Mesenteric fat pad (tissue), 1 donor: ENCODE data around the gene TM4SF4. TPM values are rescaled to one million over a fixed set of nuclear protein-coding genes. Genes with fewer than 3 reads are reported as not detected.

Experiments
- DNase-seq: peaks from one replicate; pipeline ENCODE4 v3.0.0-alpha.2; 2020; ENCODE audit warnings: low spot score
- total RNA-seq: library from RNA; stranded (reverse); fragmentation: NEBNext Ultra II Directional; extraction: Animal tissue kit (Norgen Biotek cat#: 25700); gene quantifications from one replicate; pipeline ENCODE4 v1.2.1, GENCODE V29; 2021
- donor health status: DM: yes; HTN: yes; CAD: no.

Gene TM4SF4
- total RNA-seq, 1 donor from 2014 or later, result 1.7 TPM

DNA sequence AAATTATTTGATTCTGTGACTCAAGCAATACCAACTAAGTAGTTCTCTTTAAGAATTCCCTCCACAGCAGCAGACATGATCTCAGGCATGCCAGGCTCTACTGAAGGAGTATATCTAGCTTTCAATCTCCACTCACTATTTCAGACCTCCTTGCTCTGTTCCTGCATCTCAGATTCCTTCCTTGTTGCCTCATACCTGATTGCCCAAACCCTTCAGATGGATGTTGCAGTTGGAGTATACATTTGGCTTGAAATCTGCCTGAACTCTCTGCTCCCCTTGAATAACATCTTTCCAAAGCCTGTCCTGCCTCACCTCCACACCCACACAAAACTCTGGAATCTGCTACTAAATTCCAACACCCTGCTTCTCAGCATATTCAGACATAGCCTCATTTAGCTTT is 19.8 kb upstream of the TM4SF4 start:
- no peak for DNase-seq

DNA sequence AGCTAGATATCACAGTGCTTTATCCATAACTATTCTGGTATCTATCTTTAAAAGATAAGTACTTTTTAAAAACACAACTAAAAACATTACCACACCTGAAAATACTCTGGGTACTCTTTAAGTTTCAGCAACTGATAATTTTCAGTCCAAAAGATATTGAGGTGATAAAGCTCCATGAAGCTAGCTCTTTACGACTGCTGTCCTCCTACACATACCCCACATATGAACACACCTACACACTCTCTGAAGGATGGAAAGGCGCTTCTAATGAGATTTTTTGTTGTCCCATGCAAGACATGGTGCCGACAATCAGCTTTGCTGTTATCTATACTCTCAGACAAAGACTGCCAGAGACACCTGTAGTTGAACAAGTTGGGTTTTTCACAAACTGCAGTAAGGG is 19.1 kb upstream of the TM4SF4 start:
- DNase-seq, result no peak

DNA sequence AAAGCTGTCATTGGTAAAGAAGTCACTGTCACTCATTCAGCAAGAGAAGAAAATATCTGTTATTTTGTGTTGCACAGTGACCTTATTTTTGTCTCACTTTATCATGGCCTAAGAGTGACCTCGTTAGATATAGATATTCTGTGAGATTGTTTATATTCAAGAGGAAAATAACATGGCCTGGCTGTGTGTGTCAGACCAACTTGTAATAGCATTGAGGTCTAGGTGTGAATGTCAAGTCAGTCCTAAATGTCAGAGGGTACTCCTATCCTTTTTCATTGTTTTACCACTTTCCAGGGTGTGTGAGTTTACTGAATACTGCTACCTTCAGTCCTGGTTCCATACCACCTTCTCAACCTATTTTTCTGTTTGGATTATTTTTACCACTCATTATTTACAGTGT is 18.5 kb upstream of the TM4SF4 start:
- DNase-seq, result no peak

DNA sequence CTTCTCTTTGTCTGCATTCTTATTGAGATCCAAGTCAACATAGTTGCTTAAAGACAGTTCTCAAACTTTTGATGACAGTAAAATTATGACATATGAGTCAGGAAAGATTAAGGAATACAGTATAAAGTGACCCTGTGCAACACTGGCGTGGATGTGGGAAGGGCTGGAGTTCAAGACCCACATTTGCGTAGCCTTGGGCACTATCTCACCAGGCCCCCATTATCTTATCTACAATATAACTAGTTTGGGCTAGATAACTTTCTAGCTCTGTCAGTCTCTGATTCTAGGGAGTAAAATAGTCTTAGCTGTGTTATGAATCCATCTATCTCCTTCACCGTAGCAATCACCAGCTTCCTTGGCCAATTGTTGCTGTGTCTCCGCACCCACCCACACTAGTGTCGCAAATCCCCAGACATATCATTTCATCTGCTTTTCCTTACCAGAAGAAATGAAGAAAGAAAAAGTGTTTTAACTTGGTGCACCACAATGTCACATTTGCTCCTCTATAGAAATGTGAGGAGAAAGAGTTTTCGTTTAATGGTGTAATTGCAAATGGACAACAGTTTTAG is 14.9 kb upstream of the TM4SF4 start:
- DNase-seq, result no peak

DNA sequence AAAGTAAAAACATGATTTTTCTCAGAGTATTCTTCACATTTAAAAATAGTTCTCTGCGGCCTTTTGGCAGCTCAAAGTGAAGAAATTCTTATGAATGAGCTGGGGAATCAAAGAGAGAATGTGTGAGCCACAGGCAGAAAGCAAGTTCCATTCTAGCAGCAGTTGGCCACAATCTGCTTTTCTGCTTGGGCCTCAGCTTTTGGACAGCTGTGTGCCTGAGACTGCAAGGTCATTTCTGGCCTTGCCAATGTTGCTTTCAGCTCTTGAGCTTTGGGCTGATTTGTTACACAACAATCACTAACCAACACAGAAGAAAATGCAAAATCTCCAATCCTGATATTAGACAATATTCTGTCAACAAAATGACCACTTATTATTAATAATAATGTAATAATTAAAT is 14.4 kb upstream of the TM4SF4 start:
- no peak for DNase-seq

DNA sequence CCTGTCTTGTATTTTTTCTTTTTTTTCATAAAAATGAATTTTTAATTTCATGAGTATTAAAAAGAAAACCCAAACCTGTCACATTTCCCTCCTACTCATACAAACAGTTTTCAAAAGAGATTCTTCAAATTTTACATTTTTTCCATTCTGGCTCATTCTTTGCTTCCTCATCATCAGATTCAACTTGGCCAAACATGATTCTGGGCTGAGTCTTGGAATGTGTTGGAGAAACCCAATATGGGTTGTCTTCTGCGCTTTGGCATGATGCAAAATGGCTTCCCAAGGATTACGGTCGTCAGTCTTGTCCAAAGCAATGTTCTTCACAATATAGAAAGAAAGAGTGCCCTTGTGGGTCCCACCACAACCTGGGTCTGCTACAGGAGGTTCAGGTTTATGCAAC is 12.4 kb upstream of the TM4SF4 start:
- DNase-seq, result no peak

DNA sequence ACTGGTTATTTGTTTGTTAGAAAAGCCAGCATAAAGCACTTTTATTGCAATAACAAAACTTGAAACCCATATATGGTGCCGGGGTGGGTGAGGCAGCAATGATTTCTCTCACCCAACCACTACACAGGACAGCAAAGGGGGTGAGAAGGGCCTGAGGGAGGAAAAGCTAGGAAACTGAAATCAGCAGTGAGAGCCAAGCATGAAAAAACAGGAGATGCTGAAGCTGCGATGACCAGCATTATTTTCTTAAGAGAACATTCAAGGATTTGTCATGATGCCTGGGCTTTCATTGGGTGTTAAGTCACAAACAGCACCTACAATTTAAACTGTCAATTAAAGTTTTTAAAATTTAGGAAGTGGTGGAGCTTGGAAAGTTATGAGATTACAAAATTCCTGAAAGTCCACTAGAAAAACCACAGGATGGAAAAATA is 11.9 kb upstream of the TM4SF4 start:
- DNase-seq, result no peak

DNA sequence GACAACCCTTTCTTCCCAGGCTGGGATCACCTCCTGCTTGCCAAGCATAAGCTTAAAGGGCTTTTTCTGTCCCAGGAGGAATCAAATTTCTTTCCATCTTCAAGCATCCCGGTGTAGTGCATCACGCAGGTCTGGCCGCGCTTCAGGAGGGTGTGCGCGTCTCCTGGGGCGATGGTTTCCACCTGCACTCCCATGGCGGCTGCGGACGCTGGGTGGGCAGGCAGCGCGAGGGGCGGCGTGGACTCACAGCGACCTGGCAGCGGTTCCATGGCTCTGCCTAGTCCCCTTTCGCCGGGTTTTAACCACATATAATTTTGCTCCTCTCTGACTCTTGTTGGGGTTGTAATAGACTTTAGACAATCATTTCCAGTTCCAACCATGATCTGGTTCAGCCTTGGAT is 10.6 kb upstream of the TM4SF4 start:
- no peak for DNase-seq

DNA sequence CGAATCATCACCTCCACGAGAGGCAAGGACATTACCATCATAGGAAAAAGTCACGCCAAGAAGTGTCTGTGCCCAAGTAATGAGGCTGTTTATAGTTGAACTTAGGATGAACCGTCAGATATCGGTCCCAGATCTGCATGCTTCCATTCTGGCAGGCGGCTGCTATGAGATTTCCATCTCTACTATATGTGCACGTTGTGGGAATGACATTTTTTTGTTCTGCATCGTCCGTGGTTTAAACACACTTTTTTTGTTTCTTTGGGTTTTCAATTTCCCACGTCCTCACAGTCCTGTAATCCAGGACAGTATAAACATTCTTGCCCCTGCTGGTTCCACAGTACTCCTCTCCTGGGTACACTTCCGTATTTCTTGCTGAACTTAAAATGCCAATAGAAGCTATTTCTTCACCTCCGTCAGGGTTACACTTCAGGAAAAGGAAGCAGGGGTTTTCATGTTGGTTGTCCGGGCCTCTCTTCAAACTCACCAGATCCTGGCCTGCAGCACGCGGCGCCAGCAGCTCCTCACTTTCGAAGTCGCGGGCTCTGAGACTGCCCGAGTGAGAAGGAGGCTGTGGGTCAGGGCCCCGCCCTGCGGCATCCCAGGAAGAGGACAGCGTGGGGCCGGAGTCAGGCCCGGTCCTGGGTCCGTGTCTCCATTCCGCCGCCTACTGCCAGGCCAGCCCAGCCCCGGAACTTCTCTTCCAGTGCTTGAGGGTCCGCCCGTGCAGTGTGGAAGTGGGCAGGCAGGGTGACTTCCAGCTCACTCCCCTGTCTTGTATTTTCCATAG is 9.8 kb upstream of the TM4SF4 start:
- DNase-seq, result no peak

DNA sequence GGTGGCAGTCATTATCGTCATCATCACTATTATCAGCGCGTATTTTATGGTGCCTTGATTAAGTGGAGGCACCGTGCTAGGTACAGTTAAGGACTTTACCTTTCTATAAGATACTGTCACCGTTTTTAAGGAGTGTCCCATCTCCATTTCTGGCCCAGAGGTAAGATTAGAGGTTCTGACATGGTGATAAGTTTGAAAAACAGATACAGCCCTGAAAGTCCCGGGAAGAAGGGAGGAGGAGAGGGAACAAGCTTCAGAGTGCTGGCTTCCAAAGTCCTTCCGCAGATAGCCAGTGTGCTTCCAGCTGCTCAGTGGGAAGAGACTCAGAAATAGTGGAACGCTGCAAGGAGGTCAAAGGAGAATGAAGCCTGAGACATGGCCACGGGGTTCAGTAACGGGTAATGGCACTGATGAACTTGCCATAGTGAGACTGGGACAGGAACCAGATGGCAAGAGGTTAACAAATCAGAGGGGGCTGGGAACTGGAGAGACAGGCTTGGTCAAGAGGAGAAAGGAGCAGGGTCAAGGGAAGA is 9.1 kb upstream of the TM4SF4 start:
- DNase-seq, result no peak

DNA sequence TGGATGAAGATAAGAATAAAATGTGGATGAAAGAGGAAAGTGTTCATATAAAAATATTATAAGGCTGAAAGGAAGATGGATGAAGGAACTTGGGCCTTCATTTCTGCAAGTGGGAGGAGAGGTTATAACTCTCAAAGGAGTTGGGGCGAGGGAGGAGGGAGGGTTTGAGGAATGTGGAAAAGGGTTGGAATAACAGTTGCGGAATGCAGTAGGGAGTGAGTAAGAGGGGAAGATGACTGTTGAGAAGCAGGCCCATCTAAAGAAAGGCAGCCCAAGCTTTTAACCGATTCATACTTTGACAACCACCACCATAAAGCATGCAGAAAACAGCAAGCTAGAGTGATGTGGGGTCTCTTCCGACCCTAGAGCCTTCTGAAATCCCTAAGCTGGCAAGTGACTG is 8.3 kb upstream of the TM4SF4 start:
- DNase-seq, result no peak

DNA sequence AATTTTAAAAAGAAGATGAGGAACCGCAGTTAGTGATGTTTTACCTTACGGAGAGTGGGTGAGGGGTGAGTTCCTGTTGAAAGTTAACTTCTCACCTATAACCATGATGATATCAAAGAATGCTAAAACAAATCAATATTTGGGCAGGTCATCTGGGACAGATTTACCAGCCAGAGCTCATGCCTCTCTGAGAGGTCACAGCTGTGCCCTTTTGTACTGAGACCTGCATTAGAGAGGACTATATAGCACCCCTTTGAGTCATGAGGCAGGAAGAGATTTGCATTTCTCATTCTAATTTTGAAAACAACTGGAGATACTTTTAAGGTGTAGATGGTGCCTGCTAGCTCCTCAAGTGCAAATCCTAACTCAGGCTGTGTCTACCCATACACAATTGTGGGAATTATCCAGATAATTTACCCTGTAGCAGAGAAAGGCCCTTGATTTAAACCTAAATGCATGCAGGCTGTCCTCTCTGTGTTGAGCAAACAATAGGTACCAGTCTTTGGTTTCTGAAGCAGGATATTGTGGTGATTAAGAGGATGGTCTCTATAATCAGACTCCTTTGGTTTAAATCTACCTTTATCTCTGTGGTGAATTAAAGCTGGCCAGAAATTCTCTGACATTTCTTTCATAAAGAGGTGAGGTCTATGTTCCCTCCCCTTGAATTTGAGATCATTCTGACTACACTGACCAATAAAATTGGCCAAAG is 5.8 kb upstream of the TM4SF4 start:
- no peak for DNase-seq

DNA sequence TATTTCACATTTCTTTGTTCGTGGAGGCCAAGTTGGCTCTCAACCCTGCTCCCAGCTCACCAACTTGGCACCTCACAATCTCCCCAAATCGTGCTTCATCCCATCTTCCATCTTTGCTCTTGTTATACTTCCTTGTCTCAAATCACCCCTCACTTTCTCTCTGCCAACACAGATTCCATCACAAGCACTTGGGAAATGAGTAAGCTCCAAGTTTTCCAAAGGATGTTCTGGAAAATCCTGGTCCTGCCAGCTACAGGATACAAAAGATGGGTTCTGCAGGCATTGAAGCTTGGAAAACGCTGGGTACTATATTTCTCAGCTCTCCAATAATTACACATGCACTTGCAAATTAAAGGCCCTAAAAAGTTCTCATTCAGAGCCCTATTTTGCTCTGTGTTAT is 4.1 kb upstream of the TM4SF4 start:
- no peak for DNase-seq

DNA sequence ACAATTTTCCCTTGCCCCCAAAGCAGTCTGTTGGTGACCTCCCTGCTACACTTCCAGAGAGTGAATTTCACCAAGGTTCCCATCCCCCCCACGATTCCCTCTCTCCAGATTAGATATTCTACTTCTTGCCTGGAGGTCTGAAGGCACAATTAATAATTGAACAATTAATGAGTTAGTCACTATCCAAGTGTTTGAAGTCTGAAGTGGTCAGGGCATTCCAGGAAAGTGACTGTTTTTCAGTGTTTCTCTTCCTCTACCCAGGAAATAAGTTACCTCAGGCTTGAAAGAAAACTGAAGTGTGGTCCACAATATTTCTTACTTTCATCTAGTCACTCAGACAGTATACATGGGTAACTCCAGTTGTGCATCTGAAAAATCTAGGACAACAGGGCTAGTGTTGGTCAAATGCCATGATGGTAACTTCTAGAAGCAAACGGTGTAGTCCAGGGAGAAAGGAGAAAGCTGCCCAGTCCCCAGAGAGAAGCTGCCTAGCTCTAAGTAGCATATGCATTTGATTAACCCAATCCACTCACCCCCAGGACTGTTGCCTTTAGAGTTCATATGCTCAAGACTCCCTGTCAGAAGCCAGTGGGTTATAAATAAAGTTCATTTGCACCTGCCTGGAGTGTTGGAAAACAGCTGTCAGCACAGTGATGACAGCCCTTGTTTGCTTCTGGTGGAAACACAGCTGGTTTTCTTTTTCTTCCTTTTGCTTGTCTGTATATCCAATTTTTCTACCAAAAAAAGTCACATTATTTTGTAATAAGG is 2.3 kb upstream of the TM4SF4 start:
- DNase-seq, result no peak

DNA sequence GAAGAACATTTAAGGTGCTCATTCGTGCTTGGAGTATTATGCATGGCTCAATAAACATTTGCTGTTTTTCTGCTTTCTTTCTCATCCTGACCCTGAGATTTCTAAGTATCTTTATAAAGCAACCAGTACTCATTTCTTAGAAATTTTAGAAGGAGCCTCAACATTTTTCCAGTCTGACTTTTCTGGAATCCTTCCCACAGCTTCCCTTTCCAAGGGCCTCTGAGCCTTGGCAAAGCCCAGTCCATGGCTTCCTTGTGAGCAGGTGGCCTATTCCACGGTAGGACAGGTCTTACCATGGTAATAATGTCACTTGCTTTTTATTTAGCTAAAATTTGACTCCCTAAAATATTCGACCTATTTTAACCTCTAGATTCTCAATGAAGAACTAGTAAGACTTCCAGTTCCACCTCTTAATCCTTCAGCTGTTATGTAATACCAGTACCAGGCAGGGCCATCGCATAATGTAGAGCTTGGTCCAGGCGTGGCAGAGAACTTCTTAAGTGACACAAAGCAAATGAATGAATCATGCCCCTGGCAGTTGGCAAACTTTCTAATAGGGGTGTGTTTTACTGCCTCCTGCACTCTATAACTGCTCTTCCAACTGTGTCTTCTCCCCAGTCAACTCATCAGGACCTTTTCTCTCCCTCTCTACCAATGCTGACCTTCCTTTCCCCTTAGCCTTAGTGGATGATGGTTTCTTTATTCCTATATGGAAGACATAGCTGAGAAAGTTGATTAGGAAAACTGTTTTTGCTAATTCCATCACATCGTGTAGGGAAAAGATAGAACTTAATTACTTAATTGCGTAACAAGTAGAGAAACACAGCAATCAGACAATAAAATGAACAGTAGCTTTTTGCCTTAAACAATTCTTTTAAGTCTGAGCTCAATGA is 894 bp upstream of the TM4SF4 start:
- DNase-seq, result no peak

DNA sequence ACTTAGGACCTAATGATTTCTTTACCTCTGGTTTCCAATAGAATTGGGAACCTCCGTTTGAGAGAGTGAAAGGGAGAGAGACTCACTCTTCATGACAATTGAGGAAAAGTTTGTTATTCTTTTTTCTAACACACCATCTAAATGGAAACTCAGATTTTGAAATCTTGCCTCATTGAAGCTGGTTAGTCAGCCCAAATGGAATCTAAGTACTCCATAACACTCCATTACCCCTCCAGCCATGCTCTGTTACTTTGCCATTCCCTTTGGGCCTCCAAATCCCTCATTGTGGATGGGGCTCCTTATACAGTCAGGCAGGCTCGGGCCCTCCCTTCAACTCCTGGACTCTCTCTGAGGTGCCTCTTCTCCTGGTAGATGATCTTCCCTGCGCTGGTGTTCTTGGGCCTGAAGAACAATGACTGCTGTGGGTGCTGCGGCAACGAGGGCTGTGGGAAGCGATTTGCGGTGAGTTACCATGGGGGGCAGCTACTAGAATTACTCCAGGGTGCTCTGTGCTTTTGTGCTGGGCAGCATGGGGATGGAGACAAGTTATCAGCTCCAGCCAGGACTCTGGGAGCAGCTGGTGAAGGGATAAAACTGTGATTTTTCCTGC is 1.1 kb downstream of the TM4SF4 start:
- DNase-seq, result no peak

DNA sequence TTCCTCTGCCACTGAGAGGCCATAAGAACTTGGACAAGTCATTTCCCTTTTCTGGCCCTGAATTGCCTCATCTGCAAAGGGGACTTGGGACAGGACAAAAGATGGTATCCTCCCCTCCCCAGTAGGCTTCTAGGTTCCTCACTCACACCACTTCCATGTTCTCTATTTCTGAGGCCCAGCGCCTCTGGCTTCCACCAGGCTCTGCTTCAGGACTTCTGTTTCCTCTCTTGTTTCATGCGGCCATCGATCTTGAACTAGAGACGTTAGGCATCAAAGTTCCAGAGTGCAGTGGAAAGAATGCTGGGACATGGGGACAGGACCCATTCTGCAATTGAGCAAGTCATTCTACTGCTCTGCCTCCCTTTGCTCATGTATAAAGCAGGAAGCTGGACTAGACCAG is 1.7 kb downstream of the TM4SF4 start:
- DNase-seq, result no peak

DNA sequence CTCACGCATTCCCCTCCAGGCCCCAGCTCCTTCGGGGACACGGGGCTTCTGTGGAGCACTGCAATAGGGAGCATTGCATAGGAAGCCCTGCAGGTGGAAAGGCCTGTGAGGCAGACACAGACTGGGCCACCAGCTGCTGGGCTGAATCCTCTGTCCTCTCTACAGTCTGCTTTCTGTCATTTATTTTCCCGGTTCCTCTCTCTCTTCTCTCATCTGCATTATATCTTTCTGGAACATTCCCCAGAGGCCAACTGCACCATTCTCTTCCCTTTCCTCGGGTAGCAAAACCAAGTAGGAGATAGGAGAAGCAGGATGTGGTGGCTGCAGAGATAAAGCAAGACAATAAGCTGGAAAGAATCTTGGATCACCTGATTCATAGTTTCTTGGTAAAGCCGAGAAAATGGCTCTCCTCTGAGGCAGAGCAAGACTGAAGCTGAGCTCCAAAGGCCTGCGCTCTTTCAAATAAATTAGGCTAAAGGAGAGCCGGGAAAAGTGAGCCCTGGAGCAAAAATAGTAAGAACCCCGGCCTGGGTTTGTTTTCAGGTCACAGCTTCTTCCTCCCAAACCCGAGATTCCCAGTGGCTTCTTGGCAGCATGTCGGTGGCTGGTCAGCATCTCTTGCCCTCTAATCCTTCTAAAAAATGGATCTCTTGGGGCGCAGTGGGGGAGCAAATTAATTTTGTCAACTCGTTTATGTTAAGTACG is 5.3 kb downstream of the TM4SF4 start:
- no peak for DNase-seq

DNA sequence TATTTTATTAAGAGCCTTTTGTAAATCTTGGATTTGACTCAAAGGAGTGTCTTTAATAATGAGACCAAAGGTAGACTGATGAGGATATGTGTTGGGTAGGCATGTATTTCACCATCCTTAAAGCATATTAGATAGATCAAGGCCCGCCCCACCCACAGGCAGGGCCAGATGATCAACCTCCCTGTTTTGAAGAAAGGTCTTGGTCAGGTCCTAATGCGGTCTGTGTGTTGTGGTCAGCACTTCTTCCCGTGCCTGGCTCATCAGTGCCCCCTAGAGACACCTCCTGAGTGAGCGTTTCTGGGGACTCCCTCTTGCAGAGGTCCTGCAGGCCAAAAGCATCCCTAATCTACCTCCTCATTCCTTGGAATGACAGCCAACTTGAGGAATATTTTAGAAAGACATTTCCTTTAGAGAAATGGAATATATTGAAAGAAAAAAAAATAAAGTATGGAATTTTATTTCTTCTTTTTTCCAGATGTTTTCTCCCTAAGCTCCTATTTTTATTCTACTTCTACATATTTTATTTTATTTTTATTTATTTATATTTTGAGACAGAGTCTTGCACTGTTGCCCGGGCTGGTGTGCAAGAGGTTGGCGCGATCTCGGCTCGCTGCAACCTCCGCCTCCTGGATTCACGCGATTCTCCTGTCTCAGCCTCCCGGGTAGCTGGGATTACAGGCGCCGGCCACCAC is 6.0 kb downstream of the TM4SF4 start:
- DNase-seq, result no peak
